Heart right ventricle (tissue), 16 donors: ENCODE results near the gene HORMAD1. TPM values are rescaled to one million over a fixed set of nuclear protein-coding genes. Genes with fewer than 3 reads are reported as not detected.

ENCODE experiments used
- ATAC-seq, 8 donors: fragments of 200-7000 bp; cut with Tn5 transposase; one replicate each; pipeline ENCODE4 v1.9.1; 2020; ENCODE audit warnings: mild to moderate bottlenecking in 8 of 8, moderate library complexity in 8 of 8, moderate number of reproducible peaks in 1 of 8
- DNase-seq, 2 donors: peaks; one replicate each; pipeline ENCODE4 v3.0.0-alpha.2; 2020
- H3K27ac ChIP-seq, 10 donors: fragments of 200-600 bp; sonication (generic) in 2 of 10; one replicate each; pipeline versions ENCODE4 v1.5.0 to v1.8.0; 2020 to 2022; ENCODE audit warnings: mild to moderate bottlenecking in 3 of 10
- H3K27me3 ChIP-seq, 7 donors: fragments of 200-600 bp; one replicate each; pipeline ENCODE4 v1.8.0; 2021 to 2022; ENCODE audit warnings: mild to moderate bottlenecking in 2 of 7
- H3K36me3 ChIP-seq, 9 donors: fragments of 200-600 bp; sonication (generic) in 1 of 9; one replicate each; pipeline versions ENCODE4 v1.5.0 to v1.8.0; 2020 to 2022; ENCODE audit warnings: mild to moderate bottlenecking in 2 of 9
- H3K4me1 ChIP-seq, 9 donors: fragments of 200-600 bp; sonication (generic) in 1 of 9; one replicate each; pipeline versions ENCODE4 v1.5.0 to v1.8.0; 2020 to 2022; ENCODE audit warnings: mild to moderate bottlenecking in 4 of 9
- H3K4me3 ChIP-seq, 10 donors: fragments of 200-600 bp; sonication (generic) in 2 of 10; one replicate each; pipeline versions ENCODE4 v1.5.0 to v1.8.0; 2020 to 2022; ENCODE audit warnings: mild to moderate bottlenecking in 7 of 10, moderate library complexity in 2 of 10
- H3K9me3 ChIP-seq, 11 donors: fragments of 200-600 bp in 10 of 11; sonication (generic) in 2 of 11; one replicate each; pipeline versions ENCODE4 v1.5.0 to v1.8.0; 2013 to 2022; ENCODE audit warnings: mild to moderate bottlenecking in 2 of 11, control low read depth in 1 of 11, moderate library complexity in 1 of 11
- WGBS, 2 donors: extraction: QIAGEN DNeasy Blood & Tissue Kit; methylation state at CpG; one replicate each; pipeline ENCODE4 v1.1.7; 2013; ENCODE audit warnings: inconsistent platforms in 1 of 2; 5-methylcytosine and 5-hydroxymethylcytosine counted together
- intact Hi-C, 10 donors: fragments of 100-400 bp; cut with DNase I; formaldehyde crosslinking; loops; one replicate each; pipeline versions ENCODE4 v1.11.1 to v1.14.2; 2022
- polyA plus RNA-seq, 2 donors: library from polyadenylated mRNA; stranded (reverse); fragments of 200-250 nt; gene quantifications; one replicate each; pipeline ENCODE4 v1.2.3, GENCODE V29; 2013
- total RNA-seq, 10 donors: library from RNA; stranded (reverse); fragmentation: NEBNext Ultra II Directional in 3 of 10; extraction: Animal tissue kit (Norgen Biotek cat#: 25700) in 3 of 10; gene quantifications; one replicate each; pipeline versions ENCODE4 v1.2.1 to v1.2.4, GENCODE V29; 2021 to 2023
- TF ChIP-seq, protein P1 (sequence below), 9 donors: fragments of 200-600 bp; sonication (generic) in 2 of 9; IDR thresholded peaks; one replicate each; pipeline versions ENCODE4 v1.5.0 to v1.8.0; 2021 to 2022; ENCODE audit warnings: antibody characterized with exemption in 9 of 9, mild to moderate bottlenecking in 5 of 9, moderate library complexity in 1 of 9
- donor health status: Arrhythmogenic right ventricular cardiomyopathy.
- donor health status: ischemic (EF 13 %, LVEDD 7.1; RV severe dilation, severe dysfunction).
- donor health status: healthy with polysubstance abuse.
- donor health status: DM: no; HTN: yes; CAD: no.
- donor health status: DM: no; HTN: no; CAD: no.
- donor health status: ischemic (EF 25% LVEDD 6.9; RV normal size, moderate dysfunction).
- donor health status: ischemic (EF 25% LVEDD 5.7; RV mildly dilated, moderate dysfunction).
- donor health status: healthy.
- donor health status: DM: yes; HTN: yes; CAD: no.
- donor health status: Ischemic cardiomyopathy.
- donor health status: ischemic (EF 35%, LVEDD 5.7; RV mildly dilated, moderate dysfunction).
- donor health status: nonischemic (EF 11% LVEDD 7.7; RV severe dilation, severe dysfunction).
- donor health status: DM: yes; HTN: yes; CAD: no.
- donor health status: PGD.
- donor health status: ischemic (EF 29% LVEDD 5.4; RV normal size, mild dysfunction).
- donor health status: nonischemic (EF 23%, LVEDD 6.1; RV moderate dilation, normal function).

The HORMAD1 gene
- total and polyA plus RNA-seq, 12 donors, result 0.23 to 0.33 TPM; not detected in 10

DNA sequence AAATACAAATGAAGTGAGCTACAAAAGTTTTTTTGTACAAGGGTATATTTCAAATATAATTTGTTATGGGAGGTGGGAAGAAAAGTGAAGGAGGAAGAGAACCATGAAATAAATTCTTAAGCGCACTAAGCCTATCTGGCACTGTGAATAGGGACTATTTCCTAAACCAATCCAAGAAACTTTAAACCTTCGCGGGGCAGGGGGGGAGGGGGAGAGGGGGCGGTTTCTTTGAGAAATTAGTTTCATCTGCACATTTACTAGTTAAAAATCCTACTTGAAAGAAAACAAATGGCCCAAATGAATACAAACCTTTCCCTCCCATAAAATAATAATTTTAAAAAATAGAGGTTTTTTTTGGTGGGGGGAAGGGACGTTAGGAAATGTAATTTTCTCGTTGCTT is 24.1 kb downstream of the HORMAD1 start:
- no peak for ATAC-seq
- intact Hi-C loops, result loop anchor here in 5 of 10 donors (5.0 to 10.0 kb wide), 5 partner anchors 62 to 442 kb away; partner anchors contain the start of gene CA14 (in 1 of the 5)
- TF ChIP-seq, protein P1, sequence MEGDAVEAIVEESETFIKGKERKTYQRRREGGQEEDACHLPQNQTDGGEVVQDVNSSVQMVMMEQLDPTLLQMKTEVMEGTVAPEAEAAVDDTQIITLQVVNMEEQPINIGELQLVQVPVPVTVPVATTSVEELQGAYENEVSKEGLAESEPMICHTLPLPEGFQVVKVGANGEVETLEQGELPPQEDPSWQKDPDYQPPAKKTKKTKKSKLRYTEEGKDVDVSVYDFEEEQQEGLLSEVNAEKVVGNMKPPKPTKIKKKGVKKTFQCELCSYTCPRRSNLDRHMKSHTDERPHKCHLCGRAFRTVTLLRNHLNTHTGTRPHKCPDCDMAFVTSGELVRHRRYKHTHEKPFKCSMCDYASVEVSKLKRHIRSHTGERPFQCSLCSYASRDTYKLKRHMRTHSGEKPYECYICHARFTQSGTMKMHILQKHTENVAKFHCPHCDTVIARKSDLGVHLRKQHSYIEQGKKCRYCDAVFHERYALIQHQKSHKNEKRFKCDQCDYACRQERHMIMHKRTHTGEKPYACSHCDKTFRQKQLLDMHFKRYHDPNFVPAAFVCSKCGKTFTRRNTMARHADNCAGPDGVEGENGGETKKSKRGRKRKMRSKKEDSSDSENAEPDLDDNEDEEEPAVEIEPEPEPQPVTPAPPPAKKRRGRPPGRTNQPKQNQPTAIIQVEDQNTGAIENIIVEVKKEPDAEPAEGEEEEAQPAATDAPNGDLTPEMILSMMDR (IDR thresholded peaks at IDR 0.05), result no peak

DNA sequence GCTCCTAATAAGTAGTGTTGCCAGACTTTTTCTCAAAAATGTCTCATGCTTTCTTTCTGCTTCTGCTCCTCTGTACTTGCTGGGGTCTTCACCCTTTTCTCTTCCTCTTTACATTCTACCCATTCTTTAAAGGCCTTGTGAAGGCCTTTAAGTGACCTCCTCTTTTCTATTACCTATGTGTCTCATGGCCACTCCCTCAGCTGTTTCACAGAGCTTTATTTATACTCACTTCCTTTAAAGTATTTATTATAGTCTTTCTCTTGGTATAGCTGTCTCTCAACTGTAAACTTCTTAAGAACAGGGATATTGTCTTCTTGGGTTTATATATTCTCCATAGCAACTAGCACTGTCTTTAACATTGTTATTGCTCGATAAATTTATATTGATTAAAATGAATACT is 24.5 kb downstream of the HORMAD1 start:
- peak overlapping the region in 3 of 10 donors; percentile 66 to 76 (median 68) for H3K27ac ChIP-seq
- DNase-seq (no peak), ATAC-seq (no peak)
- TF ChIP-seq, protein P1 (IDR thresholded peaks at IDR 0.05), result no peak
- H3K9me3 ChIP-seq, result no peaks in the 10 kb centered on the region
- no peaks in the 10 kb centered on the region for H3K27me3 ChIP-seq
- H3K4me3 ChIP-seq, result peak overlapping the region in 9 of 10 donors; percentile 48 to 79 (median 72)
- intact Hi-C loops, result loop anchor here in 5 of 10 donors (5.0 to 10.0 kb wide), 5 partner anchors 61 to 441 kb away; partner anchors contain the start of gene CA14 (in 1 of the 5)
- peaks cover 0 to 39% (median 26%) of the 10 kb centered on the region in 9 donors for H3K36me3 ChIP-seq
- peaks cover 0 to 26% (median 17%) of the 10 kb centered on the region in 9 donors for H3K4me1 ChIP-seq
- WGBS, 2 donors, result 28 to 36% methylated on average over 1 of the region's 1 CpG

More for the DNA sequence above, 24.1 kb downstream of the HORMAD1 start:
- peak overlapping the region in 8 of 10 donors; percentile 26 to 76 (median 68) for H3K27ac ChIP-seq
- no peaks in the 10 kb centered on the region for H3K9me3 ChIP-seq
- H3K4me1 ChIP-seq, result peaks cover 0 to 26% (median 17%) of the 10 kb centered on the region in 9 donors
- H3K36me3 ChIP-seq, result peaks cover 0 to 35% (median 22%) of the 10 kb centered on the region in 9 donors
- no peaks in the 10 kb centered on the region for H3K27me3 ChIP-seq
- DNase-seq, result no peak
- 0 to 2% methylated on average over 6 of the region's 6 CpGs for WGBS, 2 donors
- peak overlapping the region; percentile 48 to 79 (median 72) for H3K4me3 ChIP-seq

DNA sequence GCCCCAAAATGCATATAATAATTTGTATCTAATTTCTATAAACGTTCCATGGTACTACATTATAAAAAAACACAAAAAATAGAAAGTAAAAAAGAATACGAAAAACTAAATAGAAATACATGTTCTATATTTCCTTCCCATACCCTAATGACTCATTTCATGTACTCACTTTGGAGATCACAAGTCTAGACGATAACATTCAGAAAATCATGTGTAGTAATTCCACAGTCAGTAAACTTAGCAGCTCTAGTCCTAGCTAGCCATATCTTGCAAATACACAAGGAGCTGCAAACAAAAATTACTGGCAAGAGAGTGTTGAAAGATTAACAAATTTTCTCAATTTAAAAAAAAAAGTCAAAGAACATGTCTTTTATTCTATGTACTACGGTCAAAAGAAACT is 25.1 kb downstream of the HORMAD1 start:
- intact Hi-C loops, result loop anchor here in 5 of 10 donors (5.0 to 10.0 kb wide), 5 partner anchors 61 to 441 kb away; partner anchors contain the start of gene CA14 (in 1 of the 5)
- TF ChIP-seq, protein P1 (IDR thresholded peaks at IDR 0.05), result no peak
- WGBS, 2 donors, result 85 to 87% methylated on average over 4 of the region's 4 CpGs
- Histone ChIP-seq H3K4me3 (peak overlapping the region in 1 of 10 donors; percentile 73), H3K36me3 (peaks cover 0 to 45% (median 26%) of the 10 kb centered on the region in 9 donors), H3K4me1 (peaks cover 0 to 26% (median 17%) of the 10 kb centered on the region in 9 donors), H3K27me3 (no peaks in the 10 kb centered on the region), H3K9me3 (no peaks in the 10 kb centered on the region), H3K27ac (no peak overlapping the region)
- DNase-seq (no peak), ATAC-seq (no peak)

DNA sequence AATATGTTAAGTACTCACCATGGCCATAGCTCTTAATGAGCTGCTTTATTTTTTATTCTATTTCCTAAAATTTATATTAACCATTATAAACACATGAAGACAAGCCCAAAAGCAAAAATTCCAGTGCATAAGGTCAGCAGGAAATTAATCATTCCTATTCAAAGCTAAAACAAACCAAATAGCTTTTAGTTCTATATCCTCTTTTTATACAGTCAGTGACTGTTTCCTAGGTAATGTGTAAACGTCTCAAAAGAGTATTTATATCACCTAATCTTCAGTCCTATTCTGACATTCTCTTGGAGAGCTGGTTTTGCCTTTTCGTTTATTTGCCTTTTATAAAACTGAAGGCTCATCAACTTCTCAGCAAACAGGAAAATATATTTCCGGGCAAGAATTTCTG is 28.0 kb downstream of the HORMAD1 start:
- ATAC-seq, result no peak
- intact Hi-C loops, result loop anchor here in 3 of 10 donors (10.0 kb wide), 3 partner anchors 58 to 438 kb away; partner anchors contain the start of gene CA14 (in 1 of the 3)
- H3K9me3 ChIP-seq, result no peaks in the 10 kb centered on the region
- H3K27me3 ChIP-seq, result no peaks in the 10 kb centered on the region
- no peak for DNase-seq
- H3K4me1 ChIP-seq, result peaks cover 0 to 23% (median 14%) of the 10 kb centered on the region in 9 donors
- H3K36me3 ChIP-seq, result peaks cover 0 to 74% (median 30%) of the 10 kb centered on the region in 9 donors
- H3K4me3 ChIP-seq, result no peak overlapping the region
- WGBS, 2 donors, result 69% methylated on average over 3 of the region's 3 CpGs
- TF ChIP-seq, protein P1 (IDR thresholded peaks at IDR 0.05), result no peak
- H3K27ac ChIP-seq, result peak overlapping the region in 1 of 10 donors; percentile 8
